ENCODE data around the gene KLK10. TPM values are rescaled to one million over a fixed set of nuclear protein-coding genes. Genes with fewer than 3 reads are reported as not detected.

Gene KLK10
- total and polyA plus RNA-seq, 11 donors, result 0.12 to 4.0 (median 0.35) TPM; not detected in 5

DNA sequence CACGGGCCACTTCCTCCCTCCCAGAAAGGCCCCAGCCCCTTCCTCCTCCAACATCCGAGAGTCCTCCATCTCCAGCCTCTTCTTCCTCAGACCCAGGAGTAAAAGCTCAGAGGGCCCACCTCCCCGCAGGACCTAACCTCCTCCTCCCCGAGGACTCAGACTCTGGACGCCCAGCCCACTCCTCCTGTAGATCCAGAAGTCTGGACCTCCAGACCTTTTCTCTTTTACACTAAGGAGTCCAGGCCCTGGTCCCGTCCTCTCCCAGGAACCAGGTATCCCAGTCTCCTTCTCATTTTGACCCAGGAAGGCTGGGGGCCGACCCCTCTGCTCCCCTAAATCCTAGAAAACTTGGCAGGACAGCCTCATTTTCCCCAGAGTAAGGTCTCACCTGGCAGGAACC is 16.2 kb downstream of the KLK10 start:
- H3K27me3 ChIP-seq, result peaks cover 11 to 73% (median 29%) of the 10 kb centered on the region in 9 donors

DNA sequence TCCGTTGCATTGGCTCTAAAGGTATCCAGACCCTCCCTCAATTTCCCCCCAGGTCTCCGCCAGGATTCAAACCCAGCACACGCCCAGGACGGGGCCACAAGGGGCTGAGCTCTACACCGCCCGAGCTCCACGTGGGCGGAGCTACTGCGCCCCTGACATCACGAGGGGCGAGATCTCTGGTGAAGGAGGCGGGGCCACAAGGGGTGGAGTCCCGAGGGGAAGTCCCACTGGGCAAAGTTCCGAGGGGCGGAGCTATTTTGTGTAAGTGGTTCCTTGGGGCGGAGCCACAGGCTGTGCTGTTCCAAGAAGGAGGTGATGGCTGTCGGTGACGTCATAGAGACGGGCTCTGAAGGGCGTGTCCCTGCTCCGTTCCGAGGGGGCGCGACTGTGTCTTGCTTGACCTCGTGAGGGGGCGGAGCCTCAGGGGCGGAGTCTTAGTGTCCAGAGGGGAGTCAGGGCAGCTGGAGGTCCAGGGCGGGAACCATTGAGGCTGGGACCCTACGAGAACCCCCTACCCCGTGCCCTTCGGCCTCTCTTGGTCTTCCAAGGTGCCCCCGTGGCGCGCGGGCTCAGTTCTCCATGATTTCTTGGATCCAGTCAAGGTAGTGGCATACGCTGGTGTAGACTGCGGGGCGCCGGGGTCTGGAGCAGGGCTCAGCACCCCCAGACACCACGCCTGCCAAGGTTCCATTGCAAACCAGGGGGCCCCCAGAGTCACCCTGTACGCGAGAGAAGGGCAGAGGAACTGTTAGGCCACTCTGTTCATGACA is 16.8 kb downstream of the KLK10 start:
- WGBS, 4 donors, result 23 to 65% (median 54%) methylated on average over 25 to 42 of the region's 42 CpGs
- Histone ChIP-seq H3K27ac (no peak overlapping the region), H3K27me3 (peaks cover 13 to 79% (median 29%) of the 10 kb centered on the region in 9 donors), H3K4me1 (no peaks in the 10 kb centered on the region), H3K9me3 (no peaks in the 10 kb centered on the region), H3K36me3 (no peaks in the 10 kb centered on the region), H3K4me3 (no peak overlapping the region)
- TF ChIP-seq, protein P1, sequence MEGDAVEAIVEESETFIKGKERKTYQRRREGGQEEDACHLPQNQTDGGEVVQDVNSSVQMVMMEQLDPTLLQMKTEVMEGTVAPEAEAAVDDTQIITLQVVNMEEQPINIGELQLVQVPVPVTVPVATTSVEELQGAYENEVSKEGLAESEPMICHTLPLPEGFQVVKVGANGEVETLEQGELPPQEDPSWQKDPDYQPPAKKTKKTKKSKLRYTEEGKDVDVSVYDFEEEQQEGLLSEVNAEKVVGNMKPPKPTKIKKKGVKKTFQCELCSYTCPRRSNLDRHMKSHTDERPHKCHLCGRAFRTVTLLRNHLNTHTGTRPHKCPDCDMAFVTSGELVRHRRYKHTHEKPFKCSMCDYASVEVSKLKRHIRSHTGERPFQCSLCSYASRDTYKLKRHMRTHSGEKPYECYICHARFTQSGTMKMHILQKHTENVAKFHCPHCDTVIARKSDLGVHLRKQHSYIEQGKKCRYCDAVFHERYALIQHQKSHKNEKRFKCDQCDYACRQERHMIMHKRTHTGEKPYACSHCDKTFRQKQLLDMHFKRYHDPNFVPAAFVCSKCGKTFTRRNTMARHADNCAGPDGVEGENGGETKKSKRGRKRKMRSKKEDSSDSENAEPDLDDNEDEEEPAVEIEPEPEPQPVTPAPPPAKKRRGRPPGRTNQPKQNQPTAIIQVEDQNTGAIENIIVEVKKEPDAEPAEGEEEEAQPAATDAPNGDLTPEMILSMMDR (IDR thresholded peaks at IDR 0.05), result no peak
- intact Hi-C loops (cut with DNase I), result no loop called here
- DNase-seq (no peak), ATAC-seq (no peak)

More for the DNA sequence above, 16.2 kb downstream of the KLK10 start:
- Histone ChIP-seq H3K9me3 (no peaks in the 10 kb centered on the region), H3K36me3 (no peaks in the 10 kb centered on the region), H3K27ac (no peak overlapping the region), H3K4me3 (no peak overlapping the region), H3K4me1 (no peaks in the 10 kb centered on the region)
- intact Hi-C loops (cut with DNase I), result no loop called here
- 73 to 81% (median 78%) methylated on average over 7 of the region's 7 CpGs for WGBS, 4 donors
- DNase-seq (no peak), ATAC-seq (no peak)
- TF ChIP-seq POLR2A (IDR thresholded peaks at IDR 0.05), result no peak
- TF ChIP-seq, protein P1 (IDR thresholded peaks at IDR 0.05), result no peak

DNA sequence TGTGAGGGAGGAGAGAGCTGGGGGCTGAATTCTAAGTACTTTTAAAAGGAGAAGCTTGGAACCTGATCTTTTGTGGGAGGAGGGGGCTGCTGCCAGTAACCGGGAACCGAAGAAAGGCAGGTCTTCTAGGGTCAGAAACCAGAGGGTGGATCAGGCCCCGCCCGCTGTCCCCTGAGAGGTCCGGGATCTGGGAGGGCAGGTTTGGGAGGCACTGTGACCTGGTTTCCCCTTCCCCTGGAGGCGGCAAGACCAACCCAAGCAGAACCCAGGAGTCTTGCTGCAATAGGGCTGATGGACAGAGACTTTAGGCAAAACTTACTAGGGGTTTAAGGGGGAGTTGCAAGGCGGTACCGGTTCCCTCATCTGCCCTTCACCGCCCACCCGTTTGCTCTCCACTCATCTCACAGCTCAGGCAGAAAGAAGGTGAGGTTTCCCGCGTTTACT is 17.4 kb downstream of the KLK10 start:
- peaks cover 14 to 79% (median 29%) of the 10 kb centered on the region in 9 donors for H3K27me3 ChIP-seq
- DNase-seq (no peak), ATAC-seq (no peak)
- 22 to 48% (median 36%) methylated on average over 12 of the region's 12 CpGs for WGBS, 4 donors
- no peak for TF ChIP-seq POLR2A (IDR thresholded peaks at IDR 0.05)
- TF ChIP-seq, protein P1 (IDR thresholded peaks at IDR 0.05), result no peak
- H3K4me1 ChIP-seq, result no peaks in the 10 kb centered on the region
- no peaks in the 10 kb centered on the region for H3K9me3 ChIP-seq
- H3K27ac ChIP-seq, result no peak overlapping the region
- intact Hi-C loops (cut with DNase I), result no loop called here
- H3K4me3 ChIP-seq, result no peak overlapping the region
- no peaks in the 10 kb centered on the region for H3K36me3 ChIP-seq

DNA sequence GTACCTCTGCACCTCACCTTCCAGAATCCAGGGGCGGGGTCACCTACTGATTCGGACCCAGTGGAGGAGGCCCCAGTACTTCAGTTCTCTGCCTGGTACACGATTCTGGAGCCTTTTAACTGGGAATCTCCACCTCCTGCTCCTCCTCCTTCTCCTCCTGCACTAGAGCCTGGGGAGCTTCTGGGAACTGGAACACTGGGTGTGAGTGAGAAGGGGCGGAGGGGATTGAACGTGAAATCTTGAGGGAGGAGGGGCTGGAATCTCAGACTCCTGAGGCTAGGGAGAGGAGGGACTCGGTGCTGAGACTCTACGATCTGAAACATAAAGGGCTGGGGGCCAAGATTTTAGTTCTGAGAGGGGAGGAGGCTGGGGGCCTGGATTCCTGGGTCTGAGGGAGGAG is 18.0 kb downstream of the KLK10 start, which contains the start of gene KLK8:
Gene KLK8, minus strand, starts transcription at position 90 of the 400 bp plus-strand sequence. CDS start 437 bp downstream, outside the sequence.
- H3K27ac ChIP-seq, result no peak within 1 kb of the TSS
- DNase-seq (no peak), ATAC-seq (no peak)
- no peak within 1 kb of the TSS for H3K4me3 ChIP-seq
- intact Hi-C loops (cut with DNase I), result no loop called here
- TF ChIP-seq, protein P1 (IDR thresholded peaks at IDR 0.05), result no peak
- no peak for TF ChIP-seq POLR2A (IDR thresholded peaks at IDR 0.05)
- WGBS, 4 donors, result 27 to 34% (median 29%) methylated on average over 7 of the region's 7 CpGs
- H3K36me3 ChIP-seq, result no peaks in the 10 kb centered on the region
- H3K4me1 ChIP-seq, result no peaks in the 10 kb centered on the region
- peaks cover 14 to 73% (median 29%) of the 10 kb centered on the region in 9 donors for H3K27me3 ChIP-seq
- no peaks in the 10 kb centered on the region for H3K9me3 ChIP-seq

Measured in heart left ventricle (tissue), 16 donors.